ENCODE data around the gene CST9.
A peak's percentile ranks its signal among the peaks of the same experiment; 100 is the strongest.

Gene CST9

GRCh38 chr20:23605867-23606651 lies at the start of gene CST9:
TSS of gene CST9 (minus strand) at chr20:23605917. CDS start at chr20:23605864, 53 bp downstream.
- no peak for DNase-seq

- no peak for DNase-seq
Measured at GRCh38 chr20:23654717-23655116, 49.0 kb upstream of the CST9 start.

- no peak for DNase-seq
Measured at GRCh38 chr20:23654000-23654399, 48.3 kb upstream of the CST9 start.

GRCh38 chr20:23653400-23653938 lies 47.8 kb upstream of the CST9 start:
- no peak for DNase-seq

- DNase-seq = no peak
Measured at GRCh38 chr20:23652926-23653325, 47.2 kb upstream of the CST9 start.

- no peak for DNase-seq
Measured at GRCh38 chr20:23652371-23652770, 46.7 kb upstream of the CST9 start.

- no peak for DNase-seq
Measured at GRCh38 chr20:23651117-23651516, 45.4 kb upstream of the CST9 start.

- DNase-seq = no peak
Measured at GRCh38 chr20:23649830-23650417, 44.2 kb upstream of the CST9 start.

- DNase-seq = no peak
Measured at GRCh38 chr20:23649242-23649641, 43.5 kb upstream of the CST9 start.

- no peak for DNase-seq
Measured at GRCh38 chr20:23647346-23647745, 41.6 kb upstream of the CST9 start.

GRCh38 chr20:23646106-23646873 lies 40.6 kb upstream of the CST9 start:
- DNase-seq = no peak

GRCh38 chr20:23645575-23645974 lies 39.9 kb upstream of the CST9 start:
- DNase-seq = no peak

- DNase-seq = no peak
Measured at GRCh38 chr20:23644164-23644563, 38.4 kb upstream of the CST9 start.

GRCh38 chr20:23643659-23644058 lies 37.9 kb upstream of the CST9 start:
- DNase-seq = no peak

- no peak for DNase-seq
Measured at GRCh38 chr20:23641936-23642751, 36.4 kb upstream of the CST9 start.

- DNase-seq = no peak
Measured at GRCh38 chr20:23640671-23641667, 35.3 kb upstream of the CST9 start.

GRCh38 chr20:23640018-23640601 lies 34.4 kb upstream of the CST9 start:
- no peak for DNase-seq

GRCh38 chr20:23639490-23639958 lies 33.8 kb upstream of the CST9 start:
- no peak for DNase-seq

GRCh38 chr20:23638309-23638708 lies 32.6 kb upstream of the CST9 start:
- DNase-seq = no peak

GRCh38 chr20:23637282-23638221 lies 31.8 kb upstream of the CST9 start, which contains the start of gene CST3:
TSS of gene CST3 (minus strand) at chr20:23637955. CDS start at chr20:23637862, 93 bp downstream.
- peak; percentile 63 for DNase-seq

Measured in NCI-H1417 treated with DMSO at 0.1 percent for 48 hours (cell line).